Activated CD4-positive, alpha-beta T cell treated with anti-CD3 and anti-CD28 coated beads, Interleukin-2, amount 10 ng/mL, durations not matched to agents 7 days and 5 days (primary cell): ENCODE data around the gene LRP1. TPM values are rescaled to one million over a fixed set of nuclear protein-coding genes. Genes with fewer than 3 reads are reported as not detected.

ENCODE experiments used
- CTCF ChIA-PET: fragments of 350-600 bp; sonication (Branson Sonifier 250); formaldehyde crosslinking; loops from one replicate; lab custom pipeline; 2021; ENCODE audit warnings: antibody characterized with exemption; lab: Charles Lee
- POLR2A ChIA-PET: fragments of 350-600 bp; sonication (Branson Sonifier 250); formaldehyde crosslinking; loops from one replicate; lab custom pipeline; 2021; ENCODE audit warnings: antibody characterized with exemption; lab: Charles Lee
- DNase-seq: peaks from one replicate; pipeline ENCODE4 v3.0.0-alpha.2; 2020
- H3K27ac Mint-ChIP-seq: one replicate; pipeline ENCODE4 v1.8.0; 2021; ENCODE audit warnings: mild to moderate bottlenecking, moderate library complexity, mixed read lengths
- H3K27me3 Mint-ChIP-seq: one replicate; pipeline ENCODE4 v1.8.0; 2021; ENCODE audit warnings: mixed read lengths
- H3K36me3 Mint-ChIP-seq: one replicate; pipeline ENCODE4 v1.8.0; 2021; ENCODE audit warnings: low read depth, mixed read lengths
- H3K4me1 Mint-ChIP-seq: one replicate; pipeline ENCODE4 v1.8.0; 2021; ENCODE audit warnings: mixed read lengths
- H3K4me3 Mint-ChIP-seq: one replicate; pipeline ENCODE4 v1.8.0; 2021; ENCODE audit warnings: mild to moderate bottlenecking, moderate library complexity, mixed read lengths
- H3K9me3 Mint-ChIP-seq: one replicate; pipeline ENCODE4 v1.8.0; 2021; ENCODE audit warnings: mixed read lengths
- total RNA-seq, 2 experiments: library from RNA; stranded (reverse); gene quantifications; one replicate each; pipeline ENCODE4 v1.2.3, GENCODE V29; 2021

The LRP1 gene
- total RNA-seq, 2 experiments from 2014 or later: 0.94 TPM

GRCh38 chr12:57106021-57106708 lies 22.1 kb upstream of the LRP1 start:
- ChIA-PET POLR2A (interaction anchor here (1.2 kb wide), 1 partner anchor 14 kb away, joined by 5 read pairs; no protein-coding TSS in a partner anchor), CTCF (interaction anchor here (0.6 to 10.3 kb wide), 7 partner anchors 9 to 138 kb away, joined by 3 to 90 read pairs (median 4); partner anchors contain the start of gene NAB2)
- peaks cover 65% of the 10 kb centered on the region for H3K4me1 Mint-ChIP-seq
- no peaks in the 10 kb centered on the region for H3K9me3 Mint-ChIP-seq
- H3K27ac Mint-ChIP-seq: peak overlapping the region; percentile 22
- no peak for DNase-seq
- H3K27me3 Mint-ChIP-seq: no peaks in the 10 kb centered on the region
- H3K36me3 Mint-ChIP-seq: peaks cover 54% of the 10 kb centered on the region
- no peak overlapping the region for H3K4me3 Mint-ChIP-seq

GRCh38 chr12:57107456-57108155 lies 20.7 kb upstream of the LRP1 start:
- POLR2A ChIA-PET: no interaction called here
- no peak overlapping the region for H3K4me3 Mint-ChIP-seq

GRCh38 chr12:57109207-57110103 lies 18.8 kb upstream of the LRP1 start:
- H3K27ac Mint-ChIP-seq: peak overlapping the region; percentile 95

More at GRCh38 chr12:57107456-57108155, 20.7 kb upstream of the LRP1 start:
- Mint-ChIP-seq H3K27me3 (no peaks in the 10 kb centered on the region), H3K4me1 (peaks cover 62% of the 10 kb centered on the region), H3K36me3 (peaks cover 50% of the 10 kb centered on the region), H3K9me3 (no peaks in the 10 kb centered on the region), H3K27ac (no peak overlapping the region)
- no peak for DNase-seq
- CTCF ChIA-PET: interaction anchor here (0.8 to 10.3 kb wide), 5 partner anchors 10 to 35 kb away, joined by 3 to 98 read pairs (median 15); partner anchors contain the start of gene NAB2

GRCh38 chr12:57110104-57111030 lies 17.9 kb upstream of the LRP1 start:
- ChIA-PET POLR2A (interaction anchor here (0.5 to 2.6 kb wide), 4 partner anchors 10 to 45 kb away, joined by 3 to 19 read pairs (median 6); no protein-coding TSS in a partner anchor), CTCF (interaction anchor here (1.0 to 10.3 kb wide), 17 partner anchors 10 to 133 kb away, joined by 3 to 98 read pairs (median 10); partner anchors contain the start of genes LRP1, NAB2, NEMP1 and SHMT2)
- Mint-ChIP-seq H3K4me1 (peaks cover 54% of the 10 kb centered on the region), H3K36me3 (peaks cover 37% of the 10 kb centered on the region), H3K27ac (peak overlapping the region; percentile 95), H3K9me3 (no peaks in the 10 kb centered on the region), H3K27me3 (no peaks in the 10 kb centered on the region), H3K4me3 (peak overlapping the region; percentile 88)
- peak; percentile 73 for DNase-seq

More at GRCh38 chr12:57109207-57110103, 18.8 kb upstream of the LRP1 start:
- Mint-ChIP-seq H3K4me3 (peak overlapping the region; percentile 88), H3K9me3 (no peaks in the 10 kb centered on the region), H3K4me1 (peaks cover 59% of the 10 kb centered on the region), H3K36me3 (peaks cover 44% of the 10 kb centered on the region), H3K27me3 (no peaks in the 10 kb centered on the region)
- POLR2A ChIA-PET: interaction anchor here (0.5 to 0.8 kb wide), 2 partner anchors 12 to 39 kb away, joined by 3 read pairs; no protein-coding TSS in a partner anchor
- no peak for DNase-seq
- CTCF ChIA-PET: interaction anchor here (1.0 to 10.3 kb wide), 6 partner anchors 9 to 101 kb away, joined by 3 to 98 read pairs (median 38); partner anchors contain the start of genes LRP1 and NAB2

- ChIA-PET CTCF (interaction anchor here (0.6 to 10.3 kb wide), 30 partner anchors 9 to 382 kb away, joined by 3 to 98 read pairs (median 6); partner anchors contain the start of genes LRP1, NAB2, NEMP1 and SHMT2), POLR2A (interaction anchor here (0.6 to 2.6 kb wide), 5 partner anchors 12 to 46 kb away, joined by 3 to 19 read pairs (median 8); partner anchors contain the start of gene NEMP1)
- peak within 1 kb of the TSS; percentile 88 for H3K4me3 Mint-ChIP-seq
- no peaks in the 10 kb centered on the region for H3K9me3 Mint-ChIP-seq
- H3K27ac Mint-ChIP-seq: peak within 1 kb of the TSS; percentile 95
- peak; percentile 95 for DNase-seq
- H3K27me3 Mint-ChIP-seq: no peaks in the 10 kb centered on the region
- H3K36me3 Mint-ChIP-seq: peaks cover 31% of the 10 kb centered on the region
- H3K4me1 Mint-ChIP-seq: peaks cover 54% of the 10 kb centered on the region
These were observed 17.1 kb upstream of the LRP1 start, which contains the start of gene STAT6 for GRCh38 chr12:57111031-57111734. STAT6 (minus strand) TSS chr12:57111362; CDS start chr12:57108278, 3,084 bp downstream.

- Mint-ChIP-seq H3K4me3 (peak overlapping the region; percentile 88), H3K9me3 (no peaks in the 10 kb centered on the region), H3K27me3 (peaks cover 7% of the 10 kb centered on the region), H3K36me3 (peaks cover 17% of the 10 kb centered on the region), H3K4me1 (peaks cover 41% of the 10 kb centered on the region), H3K27ac (peak overlapping the region; percentile 95)
- no peak for DNase-seq
- ChIA-PET CTCF (interaction anchor here (0.5 to 10.3 kb wide), 42 partner anchors 8 to 1396 kb away, joined by 3 to 98 read pairs (median 5); partner anchors contain the start of genes LRP1, NAB2, NEMP1 and TAC3), POLR2A (interaction anchor here (0.6 to 2.6 kb wide), 9 partner anchors 14 to 102 kb away, joined by 3 to 19 read pairs (median 6); partner anchors contain the start of genes NAB2 and NEMP1)
These were observed 15.6 kb upstream of the LRP1 start for GRCh38 chr12:57112492-57113294.

GRCh38 chr12:57116580-57117281 lies 11.6 kb upstream of the LRP1 start:
- DNase-seq: no peak
- no peak overlapping the region for H3K27ac Mint-ChIP-seq
- no peaks in the 10 kb centered on the region for H3K36me3 Mint-ChIP-seq
- H3K27me3 Mint-ChIP-seq: peaks cover 7% of the 10 kb centered on the region
- H3K4me1 Mint-ChIP-seq: peaks cover 19% of the 10 kb centered on the region
- no peaks in the 10 kb centered on the region for H3K9me3 Mint-ChIP-seq
- no peak overlapping the region for H3K4me3 Mint-ChIP-seq
- ChIA-PET CTCF (interaction anchor here (1.0 to 1.3 kb wide), 3 partner anchors 10 to 126 kb away, joined by 3 read pairs; no protein-coding TSS in a partner anchor), POLR2A (interaction anchor here (0.6 kb wide), 1 partner anchor 12 kb away, joined by 3 read pairs; no protein-coding TSS in a partner anchor)

GRCh38 chr12:57118711-57119271 lies 9.5 kb upstream of the LRP1 start:
- Mint-ChIP-seq H3K27ac (no peak overlapping the region), H3K36me3 (peaks cover 2% of the 10 kb centered on the region), H3K27me3 (peaks cover 12% of the 10 kb centered on the region), H3K9me3 (peaks cover 5% of the 10 kb centered on the region), H3K4me3 (no peak overlapping the region), H3K4me1 (peaks cover 7% of the 10 kb centered on the region)
- DNase-seq: no peak
- POLR2A ChIA-PET: no interaction called here
- CTCF ChIA-PET: interaction anchor here (1.0 kb wide), 1 partner anchor 8 kb away, joined by 3 read pairs; no protein-coding TSS in a partner anchor
